Panc1 (cell line): ENCODE data around the gene QSER1. TPM values are rescaled to one million over a fixed set of nuclear protein-coding genes. Genes with fewer than 3 reads are reported as not detected.
A peak's percentile ranks its signal among the peaks of the same experiment; 100 is the strongest.

Experiments
- ATAC-seq: fragments of 200-7000 bp; cut with Tn5 transposase; 2 replicates; pipeline ENCODE4 v1.9.1; 2020; ENCODE audit warnings: mild to moderate bottlenecking, moderate library complexity
- Bru-seq: library from RNA; stranded (reverse); fragments of 400-500 nt; gene quantifications from one replicate; lab custom pipeline; 2021; lab: Mats Ljungman, UMichigan
- BruChase-seq, 2 experiments: library from RNA; stranded (reverse); fragments of 400-500 nt; gene quantifications; one replicate each; lab custom pipeline; 2021; lab: Mats Ljungman, UMichigan
- BruUV-seq: library from RNA; stranded (reverse); fragments of 400-500 nt; replicated peaks from 2 replicates; lab custom pipeline; 2021; lab: Mats Ljungman, UMichigan
- CTCF ChIA-PET: fragments of 300-600 bp; sonication (Branson Sonifier 250); formaldehyde crosslinking; loops from one replicate; lab custom pipeline; 2022; ENCODE audit warnings: antibody characterized with exemption; lab: Charles Lee
- POLR2A ChIA-PET: fragments of 300-600 bp; sonication (Branson Sonifier 250); formaldehyde crosslinking; loops from one replicate; lab custom pipeline; 2022; ENCODE audit warnings: antibody characterized with exemption; lab: Charles Lee
- DNase-seq: peaks from one replicate; pipeline ENCODE4 v3.0.0-alpha.2; 2010; ENCODE audit warnings: low read depth, low spot score
- H3K27ac ChIP-seq: 2 replicates; pipeline ENCODE4 v1.5.1; 2011; ENCODE audit warnings: mild to moderate bottlenecking, low read length, inconsistent platforms
- H3K27me3 ChIP-seq: fragments of 200-500 bp; sonication (Bioruptor generic); 2 replicates; pipeline ENCODE4 v1.6.0; 2014; ENCODE audit warnings: low read length, inconsistent platforms; ENCODE audit not compliant: control insufficient read depth, insufficient read depth
- H3K36me3 ChIP-seq: fragments of 200-500 bp; sonication (Bioruptor generic); 2 replicates; pipeline ENCODE4 v1.5.1; 2014; ENCODE audit warnings: inconsistent platforms, mild to moderate bottlenecking, low read length, moderate library complexity; ENCODE audit not compliant: control insufficient read depth, insufficient read depth
- H3K4me1 ChIP-seq: 2 replicates; pipeline ENCODE4 v1.5.1; 2011; ENCODE audit warnings: inconsistent platforms, mild to moderate bottlenecking, low read length, moderate library complexity; ENCODE audit not compliant: control insufficient read depth, insufficient read depth
- H3K4me3 ChIP-seq, 2 experiments: 2 replicates each; pipeline ENCODE4 v1.5.1; 2011 to 2012; ENCODE audit warnings: low read depth in 2 of 2, low read length in 2 of 2, mild to moderate bottlenecking in 2 of 2, inconsistent platforms in 1 of 2, moderate library complexity in 1 of 2
- H3K9me3 ChIP-seq: fragments of 200-500 bp; sonication (Bioruptor generic); 2 replicates; pipeline ENCODE4 v1.5.1; 2014; ENCODE audit warnings: low read depth, mild to moderate bottlenecking, inconsistent platforms, low read length, moderate library complexity; ENCODE audit not compliant: control insufficient read depth, insufficient read depth
- CTCF ChIP-seq: fragments of 450-650 bp; IDR thresholded peaks from 2 replicates; pipeline ENCODE4 v1.5.1; 2017; ENCODE audit warnings: mild to moderate bottlenecking
- POLR2AphosphoS5 ChIP-seq: IDR thresholded peaks from 2 replicates; pipeline ENCODE4 v1.6.1; 2012; ENCODE audit warnings: mild to moderate bottlenecking, low read depth, low read length, moderate library complexity
- REST ChIP-seq, 2 experiments: IDR thresholded peaks; 2 replicates each; pipeline ENCODE4 v1.6.1; 2011 to 2012; ENCODE audit warnings: low read depth in 2 of 2, control low read depth in 1 of 2, low read length in 1 of 2, mild to moderate bottlenecking in 1 of 2, moderate library complexity in 1 of 2; ENCODE audit not compliant: insufficient read depth in 1 of 2
- SIN3A ChIP-seq: IDR thresholded peaks from 2 replicates; pipeline ENCODE4 v1.6.1; 2012; ENCODE audit warnings: low read depth, mild to moderate bottlenecking, low read length, moderate library complexity, borderline replicate concordance; ENCODE audit not compliant: insufficient read depth
- TCF7L2 ChIP-seq: IDR thresholded peaks from 2 replicates; pipeline ENCODE4 v1.6.1; 2011; ENCODE audit warnings: mild to moderate bottlenecking, low read depth, low read length, inconsistent platforms
- in situ Hi-C: cut with HindIII; loops from 2 replicates; pipeline ENCODE4 v1.10.0; 2016; ENCODE audit warnings: low sequenced_read_pairs, low pct_unique_long_range_greater_than_20kb
- intact Hi-C: fragments of 100-400 bp; cut with micrococcal nuclease; formaldehyde crosslinking; loops from one replicate; pipeline ENCODE4 v1.10.0; 2022; ENCODE audit not compliant: unreplicated experiment
- long read RNA-seq: library from polyadenylated mRNA; unstranded; transcript quantifications from one replicate; pipeline ENCODE4 v2.0.0, GENCODE V29; 2021; ENCODE audit not compliant: unreplicated experiment
- polyA plus RNA-seq: library from polyadenylated mRNA; unstranded; fragments of >200 nt; gene quantifications from one replicate; pipeline ENCODE4 v1.2.1, GENCODE V29; 2012; ENCODE audit warnings: missing spikeins; ENCODE audit not compliant: insufficient read length
- total RNA-seq: library from RNA; stranded (reverse); gene quantifications from one replicate; pipeline ENCODE4 v1.2.1, GENCODE V29; 2021; ENCODE audit not compliant: unreplicated experiment

Gene QSER1
- 48.2 TPM for total RNA-seq
- 11.1 TPM for polyA plus RNA-seq
- Bru-seq, nascent RNA: percentile 92 among the genes with signal in this experiment
- BruChase-seq, experiment 1, labeled RNA remaining after a 2-hour chase: percentile 95 among the genes with signal in this experiment
- percentile 95 among the genes with signal in this experiment for BruChase-seq, experiment 2, labeled RNA remaining after a 6-hour chase
- long read RNA-seq, partial matches to known transcripts: 19 of 25 reads
- long read RNA-seq, other reads (novel, unspliced or antisense): 6 of 25 reads

GRCh38 chr11:32892355-32893092 lies at the start of gene QSER1:
TSS of gene QSER1 (plus strand) at chr11:32892811. CDS start at chr11:32893126, 315 bp downstream.
- TF ChIP-seq TCF7L2: no peak
- TF ChIP-seq CTCF: no peak
- peak; percentile 79 for TF ChIP-seq POLR2AphosphoS5
- TF ChIP-seq REST (IDR thresholded peaks at IDR 0.05; ENCODE audit: insufficient read depth in 1 of 2, low read depth in 2 of 2, low read length in 1 of 2): peak; percentile 52 to 65; a peak in 2 of 4 replicates
- TF ChIP-seq SIN3A: peak; percentile 88; the same call in 1 of the 2 replicates
- intact Hi-C loops (no loop called here), in situ Hi-C loops (no loop called here)
- Histone ChIP-seq H3K27ac (peak within 1 kb of the TSS; percentile 98), H3K36me3 (no peaks in the 10 kb centered on the region; the same call in 1 of the 2 replicates), H3K4me3 (peak within 1 kb of the TSS; percentile 92 to 95), H3K9me3 (no peaks in the 10 kb centered on the region), H3K27me3 (no peaks in the 10 kb centered on the region), H3K4me1 (peaks cover 27% of the 10 kb centered on the region)
- POLR2A ChIA-PET: interaction anchor here (0.5 to 0.7 kb wide), 3 partner anchors 12 to 1380 kb away, joined by 3 to 6 read pairs (median 5); no protein-coding TSS in a partner anchor
- CTCF ChIA-PET: interaction anchor here (0.6 to 0.7 kb wide), 2 partner anchors 21 to 79 kb away, joined by 3 to 7 read pairs; no protein-coding TSS in a partner anchor
- ATAC-seq (peak; percentile 86), DNase-seq (peak; percentile 28)
- no TSS peak for BruUV-seq

DNA sequence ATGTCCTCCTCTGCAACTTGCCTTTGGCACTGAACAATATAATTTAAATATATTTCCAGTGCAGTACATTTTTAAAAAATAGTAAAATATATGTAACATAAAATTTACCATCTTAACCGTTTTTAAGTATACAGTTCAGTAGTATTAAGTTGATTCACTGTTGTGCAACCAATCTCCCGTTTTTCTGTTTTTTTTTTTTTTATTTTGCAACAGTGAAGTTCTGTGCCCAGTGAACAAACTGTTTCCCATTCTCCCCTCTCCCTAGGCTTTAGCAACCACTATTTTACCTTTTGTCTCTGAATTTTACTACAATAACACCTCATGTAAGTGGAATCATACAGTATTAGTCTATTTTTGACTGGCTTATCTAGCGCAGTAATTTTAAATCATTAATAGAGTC lies 49.1 kb upstream of the QSER1 start:
- Histone ChIP-seq H3K27me3 (no peaks in the 10 kb centered on the region), H3K9me3 (no peaks in the 10 kb centered on the region), H3K4me3 (no peak overlapping the region), H3K4me1 (no peaks in the 10 kb centered on the region), H3K27ac (no peak overlapping the region), H3K36me3 (no peaks in the 10 kb centered on the region)
- in situ Hi-C loops (no loop called here), intact Hi-C loops (no loop called here)
- ChIA-PET CTCF (no interaction called here), POLR2A (no interaction called here)
- no peak for ATAC-seq
- BruUV-seq: no TSS peak
- TF ChIP-seq TCF7L2 (no peak), REST (IDR thresholded peaks at IDR 0.05; ENCODE audit: insufficient read depth in 1 of 2, low read depth in 2 of 2, low read length in 1 of 2) (no peak), SIN3A (no peak), CTCF (no peak), POLR2AphosphoS5 (no peak)
- DNase-seq: no peak
